ENCODE measurements around the gene HOXC13. TPM values are rescaled to one million over a fixed set of nuclear protein-coding genes. Genes with fewer than 3 reads are reported as not detected.

Gene HOXC13, protein sequence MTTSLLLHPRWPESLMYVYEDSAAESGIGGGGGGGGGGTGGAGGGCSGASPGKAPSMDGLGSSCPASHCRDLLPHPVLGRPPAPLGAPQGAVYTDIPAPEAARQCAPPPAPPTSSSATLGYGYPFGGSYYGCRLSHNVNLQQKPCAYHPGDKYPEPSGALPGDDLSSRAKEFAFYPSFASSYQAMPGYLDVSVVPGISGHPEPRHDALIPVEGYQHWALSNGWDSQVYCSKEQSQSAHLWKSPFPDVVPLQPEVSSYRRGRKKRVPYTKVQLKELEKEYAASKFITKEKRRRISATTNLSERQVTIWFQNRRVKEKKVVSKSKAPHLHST
- polyA plus RNA-seq: not detected
- long read RNA-seq, donor 1: 0 reads
- long read RNA-seq, donor 2: 0 reads
- long read RNA-seq, donor 3: 0 reads
- long read RNA-seq, donor 4: 0 reads
- long read RNA-seq, donor 5: 0 reads
- long read RNA-seq, donor 6: 0 reads
- long read RNA-seq, donor 7: 0 reads
- long read RNA-seq, donor 8: 0 reads
- long read RNA-seq, donor 9: 0 reads
- long read RNA-seq, donor 10: 0 reads
- long read RNA-seq, donor 11: 0 reads

DNA sequence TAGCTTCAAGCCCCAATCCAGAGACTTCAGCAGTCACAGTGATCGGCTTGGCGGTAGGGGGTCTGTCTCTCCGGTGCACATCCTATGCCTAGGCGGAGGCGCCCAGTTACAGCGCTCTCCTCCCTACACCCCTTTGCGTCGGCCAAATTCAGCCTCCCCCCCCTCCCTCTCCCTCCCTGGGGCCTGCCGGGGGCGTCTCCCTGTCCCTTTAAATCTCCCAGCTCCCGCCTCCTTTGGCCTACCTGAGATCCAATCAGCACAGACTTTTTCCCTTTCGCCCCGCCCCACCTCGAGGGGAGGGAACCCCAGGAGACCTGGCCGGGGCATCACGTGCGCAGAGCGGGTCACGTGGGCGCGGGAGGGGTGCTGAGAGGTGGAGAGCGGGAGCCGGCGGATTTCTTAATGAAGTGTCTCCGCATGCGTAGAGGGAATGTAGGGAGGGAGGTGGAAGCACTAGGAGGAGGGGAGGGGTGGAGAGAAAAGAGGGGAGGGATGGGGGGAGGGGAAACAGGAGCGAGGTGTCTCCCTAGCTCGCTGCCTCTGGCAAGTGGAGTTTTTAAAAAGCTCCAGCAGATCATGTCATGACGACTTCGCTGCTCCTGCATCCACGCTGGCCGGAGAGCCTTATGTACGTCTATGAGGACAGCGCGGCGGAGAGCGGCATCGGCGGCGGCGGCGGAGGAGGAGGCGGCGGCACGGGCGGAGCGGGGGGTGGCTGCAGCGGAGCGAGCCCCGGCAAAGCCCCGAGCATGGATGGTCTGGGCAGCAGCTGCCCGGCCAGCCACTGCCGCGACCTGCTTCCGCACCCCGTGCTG lies at the start of gene HOXC13:
HOXC13 (plus strand) TSS at position 506 of the 815 bp plus-strand sequence; CDS start at position 582, 76 bp downstream.
- DNase-seq: peak; percentile 75 to 78
- no peak within 1 kb of the TSS for H3K27ac ChIP-seq (ENCODE audit: low read length)
- H3K27me3 ChIP-seq (ENCODE audit: control insufficient read depth, insufficient read depth, low read length): peaks cover 98% of the 10 kb centered on the region
- no CpG with 5 or more reads among the region's 56 CpGs for WGBS (ENCODE audit: insufficient coverage, low lambda C conversion rate)
- no peak within 1 kb of the TSS for H3K4me3 ChIP-seq (ENCODE audit: low read length)
- H3K4me1 ChIP-seq (ENCODE audit: control insufficient read depth, insufficient read depth, low read length): no peaks in the 10 kb centered on the region
- H3K36me3 ChIP-seq (ENCODE audit: control insufficient read depth, insufficient read depth, low read length): no peaks in the 10 kb centered on the region
- peaks cover 7% of the 10 kb centered on the region for H3K9me3 ChIP-seq (ENCODE audit: control insufficient read depth, low read depth, low read length)

DNA sequence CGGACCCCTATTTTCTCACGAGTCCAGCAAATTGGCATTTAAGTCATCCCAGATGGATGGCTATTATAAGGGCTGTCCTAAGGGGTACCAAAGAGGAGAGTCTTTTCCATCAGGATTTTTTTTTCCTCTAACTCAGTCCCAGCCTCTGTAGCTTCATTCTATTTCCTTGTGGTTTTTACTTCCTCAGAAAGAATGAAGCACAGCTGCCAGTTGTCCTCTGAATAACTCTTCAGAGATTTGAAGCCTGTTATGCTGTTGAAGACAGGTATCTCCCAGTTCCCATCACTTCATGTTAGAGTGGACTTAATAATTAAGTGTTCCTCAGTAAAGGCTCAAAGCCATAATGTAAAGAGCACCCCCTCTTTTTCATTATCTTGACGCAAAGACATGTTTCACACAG lies 48.5 kb upstream of the HOXC13 start:
- WGBS (ENCODE audit: insufficient coverage, low lambda C conversion rate): no CpG with 5 or more reads among the region's 3 CpGs
- peaks cover 49% of the 10 kb centered on the region for H3K27me3 ChIP-seq (ENCODE audit: control insufficient read depth, insufficient read depth, low read length)
- no peak for DNase-seq

DNA sequence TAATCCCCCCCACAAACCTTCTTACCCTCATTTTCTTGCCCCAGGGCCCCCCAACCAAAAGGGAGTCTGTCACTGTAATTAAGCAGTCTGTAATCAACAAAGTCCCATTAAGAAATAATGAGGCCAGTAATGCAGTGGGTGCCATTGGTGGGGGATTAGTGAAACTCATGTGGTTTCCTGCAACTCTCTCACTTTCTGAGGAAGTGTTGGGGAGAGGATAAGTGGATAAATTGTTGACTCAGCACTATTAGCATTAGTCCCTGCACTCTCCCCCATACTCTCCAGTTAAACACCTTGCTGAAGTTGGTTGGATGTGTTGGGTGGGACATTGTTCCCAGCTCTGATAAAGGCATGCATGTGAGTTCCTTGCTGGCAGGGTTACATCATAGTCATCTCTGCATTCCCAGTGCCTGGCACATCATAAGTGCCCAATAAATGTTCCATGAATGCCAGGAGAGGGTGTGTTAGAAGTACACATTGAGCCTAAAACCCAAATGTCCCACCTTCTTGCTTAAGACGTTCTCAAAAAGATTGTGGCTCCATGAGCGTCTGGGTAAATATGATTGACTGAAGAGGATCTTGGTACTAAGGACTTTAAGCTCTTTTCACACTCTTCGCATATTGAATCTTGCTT lies 45.8 kb upstream of the HOXC13 start:
- peaks cover 48% of the 10 kb centered on the region for H3K27me3 ChIP-seq (ENCODE audit: control insufficient read depth, insufficient read depth, low read length)

More for the DNA sequence above, 48.5 kb upstream of the HOXC13 start:
- H3K4me1 ChIP-seq (ENCODE audit: control insufficient read depth, insufficient read depth, low read length): no peaks in the 10 kb centered on the region
- no peak overlapping the region for H3K4me3 ChIP-seq (ENCODE audit: low read length)
- H3K9me3 ChIP-seq (ENCODE audit: control insufficient read depth, low read depth, low read length): no peaks in the 10 kb centered on the region
- H3K27ac ChIP-seq (ENCODE audit: low read length): no peak overlapping the region
- H3K36me3 ChIP-seq (ENCODE audit: control insufficient read depth, insufficient read depth, low read length): no peaks in the 10 kb centered on the region

GRCh38 chr12:53899230-53899629 lies 39.4 kb upstream of the HOXC13 start:
- no peak for DNase-seq
- H3K36me3 ChIP-seq (ENCODE audit: control insufficient read depth, insufficient read depth, low read length): no peaks in the 10 kb centered on the region
- H3K27me3 ChIP-seq (ENCODE audit: control insufficient read depth, insufficient read depth, low read length): peaks cover 41% of the 10 kb centered on the region
- 100% methylated on average over 1 of the region's 1 CpG for WGBS (ENCODE audit: insufficient coverage, low lambda C conversion rate)
- H3K4me3 ChIP-seq (ENCODE audit: low read length): no peak overlapping the region
- H3K4me1 ChIP-seq (ENCODE audit: control insufficient read depth, insufficient read depth, low read length): no peaks in the 10 kb centered on the region
- no peak overlapping the region for H3K27ac ChIP-seq (ENCODE audit: low read length)
- no peaks in the 10 kb centered on the region for H3K9me3 ChIP-seq (ENCODE audit: control insufficient read depth, low read depth, low read length)

More for the DNA sequence above, 45.8 kb upstream of the HOXC13 start:
- H3K9me3 ChIP-seq (ENCODE audit: control insufficient read depth, low read depth, low read length): no peaks in the 10 kb centered on the region
- H3K4me1 ChIP-seq (ENCODE audit: control insufficient read depth, insufficient read depth, low read length): no peaks in the 10 kb centered on the region
- WGBS (ENCODE audit: insufficient coverage, low lambda C conversion rate): no CpG with 5 or more reads among the region's 3 CpGs
- no peak overlapping the region for H3K4me3 ChIP-seq (ENCODE audit: low read length)
- no peak overlapping the region for H3K27ac ChIP-seq (ENCODE audit: low read length)
- no peak for DNase-seq
- no peaks in the 10 kb centered on the region for H3K36me3 ChIP-seq (ENCODE audit: control insufficient read depth, insufficient read depth, low read length)

DNA sequence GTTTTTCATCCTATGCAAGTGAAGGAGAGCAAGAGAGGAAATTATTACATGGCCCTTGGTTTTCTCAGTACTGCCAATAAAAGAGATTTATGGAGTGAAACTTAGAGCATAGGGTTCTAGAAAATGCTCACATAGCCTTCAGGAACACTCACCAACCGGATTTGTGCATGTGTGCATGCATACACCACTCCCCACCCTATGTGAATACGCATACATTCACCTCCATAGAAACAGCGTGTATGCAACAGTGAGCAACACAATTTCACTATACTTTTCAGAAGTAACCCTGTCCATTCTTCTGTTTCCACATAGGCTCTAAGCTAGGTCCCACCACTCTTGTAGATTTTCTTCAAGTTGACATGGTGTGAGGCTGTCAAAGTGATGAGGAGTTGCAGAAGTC lies 31.5 kb upstream of the HOXC13 start:
- no peaks in the 10 kb centered on the region for H3K36me3 ChIP-seq (ENCODE audit: control insufficient read depth, insufficient read depth, low read length)
- DNase-seq: no peak
- H3K9me3 ChIP-seq (ENCODE audit: control insufficient read depth, low read depth, low read length): no peaks in the 10 kb centered on the region
- no peaks in the 10 kb centered on the region for H3K4me1 ChIP-seq (ENCODE audit: control insufficient read depth, insufficient read depth, low read length)
- WGBS (ENCODE audit: insufficient coverage, low lambda C conversion rate): no CpG with 5 or more reads among the region's 3 CpGs
- no peak overlapping the region for H3K27ac ChIP-seq (ENCODE audit: low read length)
- H3K4me3 ChIP-seq (ENCODE audit: low read length): no peak overlapping the region
- H3K27me3 ChIP-seq (ENCODE audit: control insufficient read depth, insufficient read depth, low read length): peaks cover 40% of the 10 kb centered on the region

GRCh38 chr12:53916788-53917655 lies 21.6 kb upstream of the HOXC13 start:
- Histone ChIP-seq H3K27me3 (ENCODE audit: control insufficient read depth, insufficient read depth, low read length) (peaks cover 61% of the 10 kb centered on the region), H3K27ac (ENCODE audit: low read length) (no peak overlapping the region), H3K4me1 (ENCODE audit: control insufficient read depth, insufficient read depth, low read length) (no peaks in the 10 kb centered on the region), H3K4me3 (ENCODE audit: low read length) (no peak overlapping the region), H3K9me3 (ENCODE audit: control insufficient read depth, low read depth, low read length) (no peaks in the 10 kb centered on the region), H3K36me3 (ENCODE audit: control insufficient read depth, insufficient read depth, low read length) (no peaks in the 10 kb centered on the region)
- 77% methylated on average over 5 of the region's 5 CpGs for WGBS (ENCODE audit: insufficient coverage, low lambda C conversion rate)
- no peak for DNase-seq

DNA sequence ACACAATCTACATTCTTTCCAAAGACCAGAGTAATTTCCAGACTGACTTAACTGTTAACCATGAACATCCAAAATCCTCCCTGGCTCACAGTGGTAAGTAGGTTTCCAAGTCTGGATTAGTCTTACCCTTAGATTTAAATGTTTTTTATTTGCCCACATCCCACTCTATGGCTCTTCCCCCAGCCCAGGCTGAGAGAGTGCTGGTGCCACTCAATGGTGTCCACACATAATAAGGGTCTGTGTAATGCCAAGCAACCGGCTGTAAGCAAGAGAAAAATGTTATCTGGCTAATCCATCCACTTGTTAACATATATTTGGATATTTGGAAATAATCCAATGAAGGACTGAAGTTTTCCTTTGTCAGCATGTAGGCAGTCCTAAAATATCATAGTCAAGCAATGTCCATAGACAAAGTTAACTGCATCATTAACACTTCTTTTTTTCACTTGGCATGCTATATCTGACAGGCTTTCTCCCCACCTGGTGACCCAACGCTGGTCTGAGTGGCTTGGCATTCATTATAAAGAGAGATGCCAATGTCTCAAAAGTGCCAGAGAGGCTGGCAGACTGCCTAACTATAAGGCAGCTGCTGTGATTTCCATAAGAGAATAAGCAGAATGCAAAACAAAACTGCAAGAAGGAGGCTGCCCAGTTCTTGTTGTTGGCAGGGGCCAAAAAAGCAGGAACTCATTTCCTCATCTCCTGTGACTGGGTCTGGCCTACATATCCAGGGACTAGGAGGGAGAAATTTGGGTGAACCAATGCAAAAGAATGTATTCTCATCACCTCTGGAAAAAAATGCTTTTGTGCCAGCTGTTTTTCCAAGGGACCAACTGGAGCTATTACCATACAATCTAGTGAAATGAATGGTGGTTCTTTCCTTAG lies 13.9 kb upstream of the HOXC13 start:
- Histone ChIP-seq H3K4me1 (ENCODE audit: control insufficient read depth, insufficient read depth, low read length) (no peaks in the 10 kb centered on the region), H3K27ac (ENCODE audit: low read length) (no peak overlapping the region), H3K27me3 (ENCODE audit: control insufficient read depth, insufficient read depth, low read length) (peaks cover 92% of the 10 kb centered on the region), H3K9me3 (ENCODE audit: control insufficient read depth, low read depth, low read length) (peaks cover 4% of the 10 kb centered on the region), H3K36me3 (ENCODE audit: control insufficient read depth, insufficient read depth, low read length) (no peaks in the 10 kb centered on the region), H3K4me3 (ENCODE audit: low read length) (no peak overlapping the region)
- no CpG with 5 or more reads among the region's 2 CpGs for WGBS (ENCODE audit: insufficient coverage, low lambda C conversion rate)
- no peak for DNase-seq

DNA sequence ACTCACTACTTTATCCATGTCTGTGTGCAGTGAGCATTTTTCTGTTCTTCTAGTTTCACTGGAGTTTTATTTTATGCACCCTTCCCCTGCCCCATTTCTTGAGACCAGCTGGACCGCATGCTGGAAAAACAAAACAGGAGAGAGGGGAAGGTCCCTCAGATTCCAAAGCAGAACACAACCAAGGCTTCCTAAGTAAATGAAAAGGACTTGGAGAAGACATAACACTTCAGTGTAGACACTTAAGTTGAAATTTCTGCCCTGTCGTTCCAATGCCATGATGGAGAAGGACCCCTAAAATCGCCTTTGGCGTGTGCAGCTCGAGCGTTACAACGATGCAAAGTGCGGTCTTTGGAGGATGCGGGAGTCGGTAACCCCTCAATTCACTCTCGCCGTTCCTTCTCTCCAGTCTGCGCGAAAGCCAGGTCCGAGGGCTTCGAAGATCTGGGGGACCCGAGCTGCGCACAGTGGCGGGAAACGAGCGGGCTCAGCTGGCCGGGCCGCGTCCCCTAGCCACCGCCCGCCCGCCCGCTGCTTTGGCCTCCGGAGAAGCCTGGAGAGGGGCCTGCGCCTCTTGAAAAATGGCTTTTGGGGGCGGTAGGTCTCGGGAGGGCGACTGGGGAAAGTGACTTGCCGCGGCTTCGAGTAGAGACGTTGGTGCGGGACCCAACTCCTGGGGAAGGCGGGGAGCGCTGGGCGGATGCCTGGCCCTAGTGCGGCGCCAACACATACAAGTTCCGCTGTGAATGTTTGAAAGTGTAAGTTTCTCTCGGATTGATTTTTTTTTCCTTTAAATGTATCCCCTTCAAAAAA lies 11.2 kb upstream of the HOXC13 start:
- WGBS (ENCODE audit: insufficient coverage, low lambda C conversion rate): no CpG with 5 or more reads among the region's 45 CpGs
- Histone ChIP-seq H3K9me3 (ENCODE audit: control insufficient read depth, low read depth, low read length) (peaks cover 4% of the 10 kb centered on the region), H3K27me3 (ENCODE audit: control insufficient read depth, insufficient read depth, low read length) (peaks cover 98% of the 10 kb centered on the region), H3K27ac (ENCODE audit: low read length) (no peak overlapping the region), H3K4me1 (ENCODE audit: control insufficient read depth, insufficient read depth, low read length) (no peaks in the 10 kb centered on the region), H3K4me3 (ENCODE audit: low read length) (no peak overlapping the region), H3K36me3 (ENCODE audit: control insufficient read depth, insufficient read depth, low read length) (no peaks in the 10 kb centered on the region)
- DNase-seq: no peak
